Ovary (tissue), 9 donors: Measurements from ENCODE around the gene SEC23IP. TPM values are rescaled to one million over a fixed set of nuclear protein-coding genes. Genes with fewer than 3 reads are reported as not detected.

ENCODE experiments used
- DNase-seq, 5 donors: peaks; one replicate each; pipeline ENCODE4 v3.0.0-alpha.2; 2019 to 2020
- H3K27ac ChIP-seq, 2 donors: fragments of 200-600 bp; one replicate each; pipeline versions ENCODE4 v1.5.1 to v1.8.0; 2019 to 2022
- H3K27me3 ChIP-seq: fragments of 200-600 bp; one replicate; pipeline ENCODE4 v1.8.0; 2022
- H3K36me3 ChIP-seq: fragments of 200-600 bp; sonication (generic); one replicate; pipeline ENCODE4 v1.5.1; 2019
- H3K4me1 ChIP-seq: one replicate; pipeline ENCODE4 v1.8.1; 2013; ENCODE audit warnings: mild to moderate bottlenecking, moderate library complexity; ENCODE audit not compliant: insufficient read depth
- H3K4me3 ChIP-seq: fragments of 200-600 bp; sonication (generic); one replicate; pipeline ENCODE4 v1.5.1; 2017
- H3K9me3 ChIP-seq, 2 donors: fragments of 200-600 bp in 1 of 2; sonication (generic) in 1 of 2; one replicate each; pipeline versions ENCODE4 v1.5.1 to v1.8.1; 2013 to 2019; ENCODE audit warnings: mild to moderate bottlenecking in 1 of 2, moderate library complexity in 1 of 2
- CTCF ChIP-seq, 3 donors: fragments of 450-650 bp in 2 of 3; fragments of 200-600 bp in 1 of 3; IDR thresholded peaks; one replicate each; pipeline versions ENCODE4 v1.5.1 to v1.8.0; 2016 to 2022; ENCODE audit warnings: antibody characterized with exemption in 3 of 3, mild to moderate bottlenecking in 1 of 3
- EP300 ChIP-seq: sonication (generic); formaldehyde crosslinking; IDR thresholded peaks from one replicate; pipeline ENCODE4 v1.6.1; 2017; ENCODE audit warnings: antibody characterized with exemption
- POLR2A ChIP-seq: fragments of 450-650 bp; IDR thresholded peaks from one replicate; pipeline ENCODE4 v1.6.1; 2017; ENCODE audit warnings: antibody characterized with exemption, mild to moderate bottlenecking, moderate library complexity
- WGBS, 3 donors: extraction: QIAGEN DNeasy Blood & Tissue Kit in 1 of 3; methylation state at CpG; one replicate each; pipeline versions ENCODE4 v1.1.5 to v1.1.7; 2013 to 2017; 5-methylcytosine and 5-hydroxymethylcytosine counted together
- intact Hi-C, 4 donors: fragments of 100-400 bp; cut with DNase I; formaldehyde crosslinking; loops; one replicate each; pipeline versions ENCODE4 v1.11.0 to v1.15.1; 2022 to 2023
- polyA plus RNA-seq, 2 donors: library from polyadenylated mRNA; stranded (reverse); fragments of 200-250 nt in 1 of 2; fragments of 350-450 nt in 1 of 2; fragmentation: Illumina TruSeq in 1 of 2; extraction: RNeasy Lipid Tissue Mini Kit (QIAGEN cat#74804) in 1 of 2; gene quantifications; one replicate each; pipeline ENCODE4 v1.2.3, GENCODE V29; 2013 to 2014
- total RNA-seq, 7 donors: library from RNA; depleted of rRNA in 2 of 7; stranded (reverse); fragments of >200 nt in 2 of 7; fragmentation: NEBNext Ultra II Directional in 3 of 7; extraction: Animal tissue kit (Norgen Biotek cat#: 25700) in 3 of 7; gene quantifications; one replicate each; pipeline versions ENCODE4 v1.1.0 to v1.2.4, GENCODE V29; 2016 to 2023
- donor health status: DM: no; HTN: no; CAD: no; lungs with moderate emphysema.
- donor health status: DM: no; HTN: no; CAD: no.
- donor health status: Bipolar disorder and iron deficiency.
- donor health status: DM: yes; HTN: yes; CAD: no.
- donor health status: DM: no; HTN: no; CAD: no.
- donor health status: DM: yes; HTN: yes; CAD: no.

The SEC23IP gene
- total and polyA plus RNA-seq, 9 donors, result 11.5 to 58.0 (median 51.5) TPM

- Histone ChIP-seq H3K27me3 (no peaks in the 10 kb centered on the region), H3K4me3 (no peak overlapping the region), H3K9me3 (no peaks in the 10 kb centered on the region), H3K4me1 (no peaks in the 10 kb centered on the region), H3K27ac (no peak overlapping the region), H3K36me3 (no peaks in the 10 kb centered on the region)
- no peak for TF ChIP-seq CTCF (IDR thresholded peaks at IDR 0.05)
- no peak for TF ChIP-seq POLR2A
- TF ChIP-seq EP300, result no peak
- 74 to 83% (median 79%) methylated on average over 4 of the region's 4 CpGs for WGBS, 3 donors
- DNase-seq, result no peak
- intact Hi-C loops, result no loop called here
Observed at GRCh38 chr10:119932631-119933030, 40.1 kb downstream of the SEC23IP start.

DNA sequence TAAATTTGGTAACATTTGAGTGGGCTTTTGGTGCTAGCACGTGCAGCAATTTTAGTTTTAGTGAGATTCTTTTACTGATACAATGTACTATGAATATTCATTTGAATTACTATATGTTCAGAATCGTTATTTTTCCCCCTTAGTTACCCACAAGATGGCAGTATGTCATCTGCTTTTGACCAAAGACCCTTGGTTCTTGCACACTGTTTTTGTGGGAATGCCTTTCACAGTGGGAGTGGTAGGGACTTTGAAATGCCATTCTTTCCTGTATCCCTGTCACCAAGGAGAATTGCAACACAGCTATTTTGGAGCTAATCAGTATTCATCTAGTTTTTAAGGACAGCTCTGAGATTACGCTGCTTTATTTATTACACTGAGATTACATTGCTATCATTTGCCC is 40.6 kb downstream of the SEC23IP start:
- Histone ChIP-seq H3K27me3 (no peaks in the 10 kb centered on the region), H3K4me1 (no peaks in the 10 kb centered on the region), H3K36me3 (no peaks in the 10 kb centered on the region), H3K27ac (no peak overlapping the region), H3K9me3 (no peaks in the 10 kb centered on the region), H3K4me3 (no peak overlapping the region)
- TF ChIP-seq CTCF (IDR thresholded peaks at IDR 0.05) (no peak), EP300 (no peak), POLR2A (no peak)
- no peak for DNase-seq
- WGBS, 3 donors, result 53 to 54% (median 53%) methylated on average over 3 of the region's 3 CpGs
- intact Hi-C loops, result no loop called here

DNA sequence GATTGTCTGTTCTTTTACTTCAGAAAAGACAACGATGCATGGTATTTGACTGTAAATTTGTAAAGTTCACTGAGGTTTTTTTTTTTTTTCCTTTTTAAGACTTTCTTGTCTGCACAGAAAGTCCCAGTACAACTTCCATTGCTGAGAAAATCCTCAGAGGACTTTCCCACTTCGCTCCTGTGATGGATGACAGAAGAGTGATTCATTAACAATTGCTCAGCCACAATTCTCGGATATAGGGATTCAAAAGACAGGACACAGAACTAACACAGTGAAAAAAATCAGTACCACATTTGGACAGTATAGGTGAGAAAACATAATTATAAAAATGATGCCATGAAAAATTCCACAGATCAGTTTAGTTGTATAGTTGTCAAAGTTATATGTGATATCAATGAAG is 48.0 kb downstream of the SEC23IP start:
- H3K36me3 ChIP-seq, result no peaks in the 10 kb centered on the region
- H3K4me3 ChIP-seq, result no peak overlapping the region
- intact Hi-C loops, result no loop called here
- WGBS, 3 donors, result 87 to 90% (median 90%) methylated on average over 3 of the region's 3 CpGs
- no peak overlapping the region for H3K27ac ChIP-seq
- no peak for DNase-seq
- no peaks in the 10 kb centered on the region for H3K27me3 ChIP-seq
- no peaks in the 10 kb centered on the region for H3K4me1 ChIP-seq
- TF ChIP-seq POLR2A (no peak), CTCF (IDR thresholded peaks at IDR 0.05) (no peak), EP300 (no peak)
- no peaks in the 10 kb centered on the region for H3K9me3 ChIP-seq

DNA sequence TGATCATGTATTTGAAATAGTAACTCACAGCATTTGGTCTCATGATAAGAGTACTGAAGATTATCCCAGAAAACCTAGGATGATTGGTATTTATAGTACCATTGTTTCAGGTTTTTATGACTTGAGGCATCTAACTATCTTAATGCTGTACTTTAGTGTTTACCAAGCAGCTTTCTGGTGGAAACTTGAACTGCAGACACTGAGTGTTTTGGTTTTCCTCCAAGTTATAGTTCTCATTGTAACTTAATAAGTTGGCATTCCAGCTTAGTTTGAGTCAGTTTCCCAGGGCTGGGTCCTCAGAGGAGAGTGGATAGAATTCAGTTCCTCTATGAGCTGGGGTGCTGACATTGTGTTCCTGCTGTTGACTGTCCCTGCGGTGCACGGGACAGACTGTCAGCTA is 50.4 kb downstream of the SEC23IP start:
- no peaks in the 10 kb centered on the region for H3K27me3 ChIP-seq
- H3K27ac ChIP-seq, result no peak overlapping the region
- 93 to 98% (median 96%) methylated on average over 2 of the region's 2 CpGs for WGBS, 3 donors
- DNase-seq, result no peak
- no peak overlapping the region for H3K4me3 ChIP-seq
- no peaks in the 10 kb centered on the region for H3K9me3 ChIP-seq
- no peaks in the 10 kb centered on the region for H3K36me3 ChIP-seq
- TF ChIP-seq CTCF (IDR thresholded peaks at IDR 0.05) (no peak), POLR2A (no peak), EP300 (no peak)
- intact Hi-C loops, result no loop called here
- H3K4me1 ChIP-seq, result no peaks in the 10 kb centered on the region

- Histone ChIP-seq H3K4me3 (no peak overlapping the region), H3K27me3 (no peaks in the 10 kb centered on the region), H3K9me3 (no peaks in the 10 kb centered on the region), H3K4me1 (no peaks in the 10 kb centered on the region), H3K36me3 (no peaks in the 10 kb centered on the region), H3K27ac (no peak overlapping the region)
- WGBS, 3 donors, result 64 to 80% (median 64%) methylated on average over 3 of the region's 3 CpGs
- TF ChIP-seq EP300 (no peak), CTCF (IDR thresholded peaks at IDR 0.05) (no peak), POLR2A (no peak)
- intact Hi-C loops, result no loop called here
- no peak for DNase-seq
Observed at GRCh38 chr10:119945805-119946204, 53.3 kb downstream of the SEC23IP start.
